NCI-H146 (cell line): ENCODE data around the gene TMEM131.

ENCODE experiments used
- DNase-seq: peaks from one replicate; lab custom pipeline; 2025; lab: John Stamatoyannopoulos, UW

TMEM131 gene

DNA sequence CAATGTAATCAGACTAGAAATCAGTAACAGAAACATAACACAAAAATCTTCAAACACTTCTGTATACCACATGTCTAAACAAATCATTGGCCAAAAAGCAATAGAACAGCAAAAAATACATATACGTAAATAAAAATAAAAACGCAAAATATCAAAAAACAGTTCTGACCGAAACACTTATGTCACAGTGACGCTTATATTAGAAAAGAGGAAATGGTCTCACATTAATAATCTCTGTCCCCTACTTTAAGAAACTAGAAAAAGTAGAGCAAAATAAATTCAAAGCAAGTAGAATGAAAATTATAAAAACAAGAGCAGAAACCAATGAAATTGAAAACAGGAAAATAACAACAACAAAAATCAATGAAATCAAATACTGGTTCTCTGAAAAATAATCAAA is 41.9 kb downstream of the TMEM131 start:
- DNase-seq: no peak

GRCh38 chr2:97952357-97952756 is 43.4 kb downstream of the TMEM131 start:
- DNase-seq: no peak

GRCh38 chr2:97951155-97951680 is 44.5 kb downstream of the TMEM131 start:
- DNase-seq: no peak

GRCh38 chr2:97950329-97951154 is 45.2 kb downstream of the TMEM131 start:
- DNase-seq: no peak

DNA sequence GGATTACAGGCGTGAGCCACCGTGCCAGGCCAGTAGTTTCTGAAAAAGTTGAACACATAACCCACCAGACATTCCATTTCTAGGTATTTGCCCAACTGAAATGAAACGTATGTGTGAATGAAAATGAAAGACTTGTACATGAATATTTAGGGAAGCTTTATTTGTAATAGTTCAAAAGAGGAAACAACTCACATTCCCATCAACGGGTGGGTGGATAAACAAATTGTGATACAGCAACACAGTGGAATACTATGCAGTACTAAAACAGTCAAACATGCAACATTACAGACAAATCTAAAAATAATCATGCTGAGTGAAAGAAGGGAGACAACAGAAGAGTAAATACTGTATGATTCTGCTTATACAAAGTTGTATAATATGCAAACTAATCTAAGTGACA is 46.8 kb downstream of the TMEM131 start:
- no peak for DNase-seq

- DNase-seq: no peak
Measured at GRCh38 chr2:97945791-97946190, 50.0 kb downstream of the TMEM131 start.

- no peak for DNase-seq
Measured at GRCh38 chr2:97936881-97937280, 58.9 kb downstream of the TMEM131 start.

GRCh38 chr2:97936199-97936598 is 59.5 kb downstream of the TMEM131 start:
- DNase-seq: peak; percentile 94

DNA sequence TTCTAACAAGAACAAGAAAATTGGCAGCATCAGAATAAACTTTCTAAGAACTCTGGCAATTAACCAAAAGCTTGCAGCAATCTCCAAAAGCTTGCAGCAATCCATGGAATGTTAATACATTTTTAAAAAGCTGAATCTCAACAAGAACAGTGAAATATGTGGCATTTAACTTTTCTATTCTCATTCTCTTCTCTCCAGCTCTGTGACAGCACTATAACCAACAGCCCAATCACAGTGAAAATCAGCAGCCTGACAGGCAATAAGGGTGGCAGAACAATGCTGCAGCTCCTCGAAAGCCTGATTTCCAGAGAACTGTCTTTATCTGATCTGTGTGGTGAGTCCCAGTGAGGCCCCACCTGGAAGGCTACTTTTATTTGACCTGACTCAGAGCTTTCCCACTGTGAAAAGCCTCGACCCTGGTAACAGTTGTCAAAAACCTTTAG is 60.0 kb downstream of the TMEM131 start:
- DNase-seq: peak; percentile 81

- no peak for DNase-seq
Measured at GRCh38 chr2:97932975-97933662, 62.6 kb downstream of the TMEM131 start.

- no peak for DNase-seq
Measured at GRCh38 chr2:97931858-97932225, 63.9 kb downstream of the TMEM131 start.

- DNase-seq: no peak
Measured at GRCh38 chr2:97931118-97931857, 64.5 kb downstream of the TMEM131 start.

GRCh38 chr2:97928591-97928990 is 67.2 kb downstream of the TMEM131 start:
- peak; percentile 12 for DNase-seq

- no peak for DNase-seq
Measured at GRCh38 chr2:97926946-97927345, 68.8 kb downstream of the TMEM131 start.

DNA sequence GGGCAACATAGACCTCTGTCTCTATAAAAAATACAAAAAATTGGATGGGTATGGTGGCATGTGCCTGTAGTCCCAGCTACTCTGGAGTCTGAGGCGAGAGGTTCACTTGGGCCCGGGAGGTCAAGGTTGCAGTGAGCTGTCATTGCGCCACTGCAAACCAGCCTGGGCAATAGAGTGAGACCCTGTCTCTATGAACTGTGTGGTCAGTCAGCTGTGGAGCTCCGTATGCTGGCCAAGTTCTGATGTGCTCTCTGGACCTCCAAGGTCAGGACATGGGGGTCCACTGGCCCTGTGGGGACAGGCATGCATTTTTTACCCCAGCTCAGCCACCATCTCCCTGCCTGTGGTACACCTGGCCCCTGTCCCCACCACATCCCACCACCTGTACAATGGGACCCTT is 71.6 kb downstream of the TMEM131 start:
- no peak for DNase-seq

- DNase-seq: no peak
Measured at GRCh38 chr2:97919858-97920257, 75.9 kb downstream of the TMEM131 start.

DNA sequence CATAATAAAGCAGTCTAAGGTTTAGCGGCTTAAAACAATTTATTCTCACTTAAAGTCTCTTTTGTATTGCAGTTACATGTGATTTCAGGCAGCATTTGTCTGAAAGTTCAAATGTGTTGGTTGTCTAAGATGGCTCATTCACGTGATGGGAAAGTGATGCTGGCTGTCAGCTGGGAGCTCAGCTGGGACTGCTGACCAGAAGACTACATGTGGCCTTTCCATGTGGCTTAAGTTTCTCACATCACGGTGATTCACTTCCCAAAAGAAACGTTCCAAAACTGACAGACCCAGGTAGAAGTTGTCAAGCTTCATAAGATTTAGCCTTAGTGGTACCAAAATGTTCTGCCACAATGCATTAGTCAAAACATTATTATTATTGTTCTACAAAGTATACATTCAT is 76.9 kb downstream of the TMEM131 start:
- no peak for DNase-seq

DNA sequence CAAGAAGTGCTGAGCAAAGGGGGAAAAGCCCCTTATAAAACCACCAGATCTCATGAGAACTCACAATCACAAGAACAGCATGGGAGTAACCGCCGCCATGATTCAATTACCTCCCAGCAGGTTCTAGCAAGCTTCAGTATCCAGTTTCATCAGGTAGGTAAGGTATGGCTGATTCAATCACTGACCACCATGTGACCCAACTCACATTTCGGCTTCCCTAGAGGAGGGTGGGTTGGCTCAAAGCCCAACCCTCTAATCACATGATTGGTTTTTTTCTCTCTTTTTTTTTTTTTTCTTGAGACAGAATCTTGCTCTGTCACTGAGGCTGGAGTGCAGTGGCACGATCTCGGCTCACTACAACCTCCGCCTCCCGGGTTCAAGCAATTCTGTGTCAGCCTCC is 78.1 kb downstream of the TMEM131 start:
- peak; percentile 60 for DNase-seq

DNA sequence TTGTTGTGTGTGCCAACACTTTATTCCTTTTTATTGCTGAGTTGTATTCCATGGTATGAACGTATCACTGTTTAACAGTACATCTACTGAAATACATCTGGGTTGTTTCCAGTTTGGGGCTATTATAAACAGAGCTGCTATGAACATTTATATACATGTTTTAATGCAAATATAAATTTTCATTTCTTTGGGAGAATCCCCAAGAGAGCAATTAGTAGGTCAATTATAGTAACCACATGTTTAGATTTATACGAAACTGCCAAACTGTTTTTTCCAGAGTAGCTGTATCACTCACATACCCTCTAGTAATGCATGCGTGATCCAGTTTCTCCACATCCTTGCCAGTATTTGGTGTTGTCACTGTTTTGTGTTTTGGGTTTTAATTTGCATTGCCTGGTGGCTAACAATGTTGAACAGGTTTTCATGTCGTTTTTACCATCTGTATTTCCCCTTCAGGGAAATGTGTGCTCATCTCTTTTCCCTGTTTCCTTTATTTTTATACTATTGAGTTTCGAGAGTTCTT is 81.0 kb downstream of the TMEM131 start:
- no peak for DNase-seq

- DNase-seq: no peak
Measured at GRCh38 chr2:97913846-97914245, 81.9 kb downstream of the TMEM131 start.

GRCh38 chr2:97911922-97912575 is 83.7 kb downstream of the TMEM131 start:
- DNase-seq: no peak
